ENCODE results near the gene KIF12.
A peak's percentile ranks its signal among the peaks of the same experiment; 100 is the strongest.

KIF12 gene

GRCh38 chr9:114078021-114078780 lies 20.9 kb downstream of the KIF12 start, which contains the start of gene AMBP:
Gene AMBP (minus strand): TSS chr9:114078300. CDS start chr9:114078209, 91 bp downstream.
- Histone ChIP-seq H3K36me3 (no peaks in the 10 kb centered on the region), H3K9me3 (ENCODE audit: severe bottlenecking) (no peaks in the 10 kb centered on the region), H3K27me3 (ENCODE audit: insufficient read depth, low read depth, severe bottlenecking) (no peaks in the 10 kb centered on the region), H3K4me3 (ENCODE audit: low read depth, low read length) (no peak within 1 kb of the TSS), H3K27ac (no peak within 1 kb of the TSS)
- peak; percentile 43 for DNase-seq
- no peak for TF ChIP-seq CTCF (IDR thresholded peaks at IDR 0.05; ENCODE audit: low read depth, low read length)

GRCh38 chr9:114077162-114077837 lies 21.8 kb downstream of the KIF12 start:
- no peak for DNase-seq
- Histone ChIP-seq H3K36me3 (no peaks in the 10 kb centered on the region), H3K27ac (no peak overlapping the region), H3K9me3 (ENCODE audit: severe bottlenecking) (no peaks in the 10 kb centered on the region), H3K4me3 (ENCODE audit: low read depth, low read length) (no peak overlapping the region), H3K27me3 (ENCODE audit: insufficient read depth, low read depth, severe bottlenecking) (no peaks in the 10 kb centered on the region)
- TF ChIP-seq CTCF (IDR thresholded peaks at IDR 0.05; ENCODE audit: low read depth, low read length) = no peak

- H3K36me3 ChIP-seq = no peaks in the 10 kb centered on the region
- DNase-seq = no peak
- no peak overlapping the region for H3K4me3 ChIP-seq (ENCODE audit: low read depth, low read length)
- no peaks in the 10 kb centered on the region for H3K9me3 ChIP-seq (ENCODE audit: severe bottlenecking)
- no peak overlapping the region for H3K27ac ChIP-seq
- TF ChIP-seq CTCF (IDR thresholded peaks at IDR 0.05; ENCODE audit: low read depth, low read length) = 0 out of 2 replicates have a peak, but pooled peaks have one; percentile 34
- no peaks in the 10 kb centered on the region for H3K27me3 ChIP-seq (ENCODE audit: insufficient read depth, low read depth, severe bottlenecking)
These were observed 22.6 kb downstream of the KIF12 start for GRCh38 chr9:114076237-114077161.

- Histone ChIP-seq H3K27me3 (ENCODE audit: insufficient read depth, low read depth, severe bottlenecking) (no peaks in the 10 kb centered on the region), H3K27ac (no peak overlapping the region), H3K9me3 (ENCODE audit: severe bottlenecking) (no peaks in the 10 kb centered on the region), H3K4me3 (ENCODE audit: low read depth, low read length) (no peak overlapping the region), H3K36me3 (no peaks in the 10 kb centered on the region)
- no peak for DNase-seq
- no peak for TF ChIP-seq CTCF (IDR thresholded peaks at IDR 0.05; ENCODE audit: low read depth, low read length)
These were observed 23.5 kb downstream of the KIF12 start for GRCh38 chr9:114075602-114076001.

GRCh38 chr9:114072184-114073140 lies 26.6 kb downstream of the KIF12 start:
- Histone ChIP-seq H3K36me3 (no peaks in the 10 kb centered on the region), H3K4me3 (ENCODE audit: low read depth, low read length) (no peak overlapping the region), H3K9me3 (ENCODE audit: severe bottlenecking) (no peaks in the 10 kb centered on the region), H3K27ac (no peak overlapping the region), H3K27me3 (ENCODE audit: insufficient read depth, low read depth, severe bottlenecking) (no peaks in the 10 kb centered on the region)
- 0 out of 2 replicates have a peak, but pooled peaks have one; percentile 20 for TF ChIP-seq CTCF (IDR thresholded peaks at IDR 0.05; ENCODE audit: low read depth, low read length)
- no peak for DNase-seq
